Lower lobe of right lung (tissue), 2 donors: ENCODE results near the gene CEACAM4. TPM values are rescaled to one million over a fixed set of nuclear protein-coding genes. Genes with fewer than 3 reads are reported as not detected.

Experiments used
- ATAC-seq, 2 donors: fragments of 200-7000 bp; cut with Tn5 transposase; one replicate each; pipeline ENCODE4 v1.9.1; 2020 to 2022; ENCODE audit warnings: mild to moderate bottlenecking in 2 of 2, moderate library complexity in 2 of 2
- DNase-seq: peaks from one replicate; pipeline ENCODE4 v3.0.0-alpha.2; 2020
- H3K27ac ChIP-seq: fragments of 200-600 bp; one replicate; pipeline ENCODE4 v1.8.0; 2022
- H3K27me3 ChIP-seq: fragments of 200-600 bp; one replicate; pipeline ENCODE4 v1.8.0; 2022; ENCODE audit warnings: low read depth
- H3K36me3 ChIP-seq: fragments of 200-600 bp; one replicate; pipeline ENCODE4 v1.8.0; 2022; ENCODE audit warnings: mild to moderate bottlenecking
- H3K4me1 ChIP-seq: fragments of 200-600 bp; one replicate; pipeline ENCODE4 v1.8.0; 2022
- H3K4me3 ChIP-seq: fragments of 200-600 bp; one replicate; pipeline ENCODE4 v1.8.0; 2022; ENCODE audit warnings: mild to moderate bottlenecking
- H3K9me3 ChIP-seq: fragments of 200-600 bp; one replicate; pipeline ENCODE4 v1.8.0; 2022
- intact Hi-C: fragments of 100-400 bp; cut with DNase I; formaldehyde crosslinking; loops from one replicate; pipeline ENCODE4 v1.11.0; 2022
- total RNA-seq: library from RNA; stranded (reverse); fragmentation: NEBNext Ultra II Directional; extraction: Animal tissue kit (Norgen Biotek cat#: 25700); gene quantifications from one replicate; pipeline ENCODE4 v1.2.1, GENCODE V29; 2021
- TF ChIP-seq, protein P1 (sequence below): fragments of 200-600 bp; IDR thresholded peaks from one replicate; pipeline ENCODE4 v1.8.0; 2022; ENCODE audit warnings: antibody characterized with exemption, mild to moderate bottlenecking
- donor health status: DM: no; HTN: yes; CAD: no; lungs with severe emphysema.

The CEACAM4 gene
- total RNA-seq, 1 donor from 2014 or later, result 5.6 TPM

DNA sequence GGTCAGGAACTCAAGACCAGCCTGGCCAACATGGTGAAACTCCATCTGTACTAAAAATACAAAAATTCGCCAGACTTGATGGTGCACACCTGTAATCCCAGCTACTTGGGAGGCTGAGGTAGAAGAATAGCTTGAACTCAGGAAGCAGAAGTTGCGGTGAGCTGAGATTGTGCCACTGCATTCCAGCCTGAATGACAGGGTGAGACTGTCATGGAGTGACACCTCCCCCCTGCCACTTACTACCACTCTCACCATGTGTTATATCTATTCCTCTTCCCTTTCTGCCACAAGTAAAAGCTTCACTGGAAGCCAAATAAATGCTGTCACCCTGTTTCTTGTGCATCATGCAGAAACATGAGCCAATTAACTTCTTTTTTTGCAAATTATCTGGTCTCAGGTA is 10.6 kb upstream of the CEACAM4 start:
- TF ChIP-seq, protein P1, sequence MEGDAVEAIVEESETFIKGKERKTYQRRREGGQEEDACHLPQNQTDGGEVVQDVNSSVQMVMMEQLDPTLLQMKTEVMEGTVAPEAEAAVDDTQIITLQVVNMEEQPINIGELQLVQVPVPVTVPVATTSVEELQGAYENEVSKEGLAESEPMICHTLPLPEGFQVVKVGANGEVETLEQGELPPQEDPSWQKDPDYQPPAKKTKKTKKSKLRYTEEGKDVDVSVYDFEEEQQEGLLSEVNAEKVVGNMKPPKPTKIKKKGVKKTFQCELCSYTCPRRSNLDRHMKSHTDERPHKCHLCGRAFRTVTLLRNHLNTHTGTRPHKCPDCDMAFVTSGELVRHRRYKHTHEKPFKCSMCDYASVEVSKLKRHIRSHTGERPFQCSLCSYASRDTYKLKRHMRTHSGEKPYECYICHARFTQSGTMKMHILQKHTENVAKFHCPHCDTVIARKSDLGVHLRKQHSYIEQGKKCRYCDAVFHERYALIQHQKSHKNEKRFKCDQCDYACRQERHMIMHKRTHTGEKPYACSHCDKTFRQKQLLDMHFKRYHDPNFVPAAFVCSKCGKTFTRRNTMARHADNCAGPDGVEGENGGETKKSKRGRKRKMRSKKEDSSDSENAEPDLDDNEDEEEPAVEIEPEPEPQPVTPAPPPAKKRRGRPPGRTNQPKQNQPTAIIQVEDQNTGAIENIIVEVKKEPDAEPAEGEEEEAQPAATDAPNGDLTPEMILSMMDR, result no peak
- H3K4me3 ChIP-seq, result no peak overlapping the region
- H3K36me3 ChIP-seq, result no peaks in the 10 kb centered on the region
- peaks cover 9% of the 10 kb centered on the region for H3K27me3 ChIP-seq
- intact Hi-C loops, result no loop called here
- H3K9me3 ChIP-seq, result no peaks in the 10 kb centered on the region
- no peak for DNase-seq
- peak; percentile 58 to 80 for ATAC-seq
- H3K4me1 ChIP-seq, result no peaks in the 10 kb centered on the region
- H3K27ac ChIP-seq, result no peak overlapping the region

DNA sequence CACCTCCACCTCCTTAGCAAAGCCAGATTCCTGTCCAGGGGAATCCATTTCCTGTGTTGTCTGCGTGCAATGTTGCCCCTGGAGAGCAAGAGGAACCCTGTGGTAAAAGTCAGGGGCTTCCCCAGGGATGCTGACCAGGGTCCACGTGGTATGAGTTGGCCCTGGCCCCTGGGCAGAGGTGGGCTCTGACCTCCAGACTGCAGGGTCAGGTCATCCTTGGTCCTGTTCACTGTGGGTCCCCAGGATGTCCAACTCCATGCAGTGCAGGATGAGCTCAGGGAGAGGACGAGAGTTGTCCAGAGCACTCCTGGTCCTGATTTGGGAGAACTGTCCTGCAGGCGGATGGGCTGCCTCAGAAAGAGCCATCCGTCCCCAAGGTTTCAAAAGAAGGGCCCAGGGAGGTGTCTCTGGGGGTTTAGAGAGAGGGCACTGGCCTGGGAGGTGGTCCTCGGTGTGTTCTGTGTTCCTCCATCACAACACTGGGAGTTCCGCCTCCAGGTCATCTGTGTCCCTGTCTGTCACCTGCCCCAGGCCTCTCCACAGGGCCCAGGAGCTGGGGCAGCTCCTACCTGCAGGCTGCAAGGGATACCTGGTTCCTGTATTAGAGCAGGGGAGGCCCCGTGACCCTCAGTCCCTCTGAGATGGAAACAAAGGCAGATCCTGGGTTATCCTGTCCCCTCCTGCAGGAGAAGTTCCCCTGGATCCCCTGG is 1.2 kb upstream of the CEACAM4 start:
- Histone ChIP-seq H3K36me3 (no peaks in the 10 kb centered on the region), H3K27ac (no peak overlapping the region), H3K9me3 (peaks cover 5% of the 10 kb centered on the region), H3K4me3 (no peak overlapping the region), H3K4me1 (peaks cover 9% of the 10 kb centered on the region), H3K27me3 (peaks cover 23% of the 10 kb centered on the region)
- TF ChIP-seq, protein P1, result no peak
- intact Hi-C loops, result no loop called here
- DNase-seq, result no peak
- ATAC-seq, result peak in 1 of 2 donors; percentile 9

DNA sequence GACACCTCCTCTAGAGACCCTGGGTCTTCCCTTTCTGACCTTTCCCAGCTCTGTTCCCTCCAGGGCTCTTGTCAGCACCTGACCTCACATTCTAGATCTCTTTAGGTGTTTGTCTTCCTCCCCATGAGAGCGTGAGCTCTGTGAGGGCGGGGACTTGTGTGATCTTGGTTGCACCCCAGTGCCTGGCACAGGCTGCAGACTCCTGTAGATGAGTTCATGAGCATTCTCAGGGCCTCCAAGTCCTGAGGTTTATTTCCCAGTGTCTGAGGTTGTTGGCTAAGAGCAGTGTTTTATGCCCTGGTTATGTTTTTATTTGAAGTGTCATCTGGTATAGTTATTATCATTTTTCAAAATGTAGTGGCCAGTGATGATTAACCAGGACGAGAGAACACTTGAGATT is 596 bp downstream of the CEACAM4 start:
- Histone ChIP-seq H3K36me3 (no peaks in the 10 kb centered on the region), H3K4me3 (peak overlapping the region; percentile 48), H3K9me3 (peaks cover 5% of the 10 kb centered on the region), H3K4me1 (peaks cover 9% of the 10 kb centered on the region), H3K27ac (peak overlapping the region; percentile 64), H3K27me3 (peaks cover 23% of the 10 kb centered on the region)
- TF ChIP-seq, protein P1, result no peak
- peak in 1 of 2 donors; percentile 44 for ATAC-seq
- intact Hi-C loops, result no loop called here
- no peak for DNase-seq

DNA sequence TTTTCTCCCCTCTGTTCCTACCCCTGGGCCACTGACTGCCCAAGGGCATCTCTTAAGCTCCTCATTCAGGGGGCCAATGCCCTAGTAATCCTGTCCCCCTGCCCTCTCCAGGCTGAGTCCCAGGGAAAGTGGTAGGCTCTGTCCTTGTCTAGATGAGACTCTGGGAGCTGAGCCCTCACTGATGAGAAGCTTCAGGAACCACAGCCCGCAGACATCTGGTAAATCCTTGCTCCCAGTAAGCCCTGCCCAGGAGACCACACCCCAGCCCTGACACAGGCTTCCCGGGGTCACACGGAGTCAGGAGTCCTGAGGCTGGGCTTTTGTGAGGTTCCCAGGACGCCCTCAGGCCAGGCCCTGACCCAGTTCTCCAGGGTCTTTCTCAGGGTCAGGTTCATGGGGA is 1.9 kb downstream of the CEACAM4 start:
- no peak for ATAC-seq
- DNase-seq, result no peak
- Histone ChIP-seq H3K4me3 (no peak overlapping the region), H3K4me1 (peaks cover 9% of the 10 kb centered on the region), H3K27me3 (peaks cover 23% of the 10 kb centered on the region), H3K36me3 (no peaks in the 10 kb centered on the region), H3K9me3 (peaks cover 1% of the 10 kb centered on the region), H3K27ac (no peak overlapping the region)
- intact Hi-C loops, result no loop called here
- TF ChIP-seq, protein P1, result no peak

DNA sequence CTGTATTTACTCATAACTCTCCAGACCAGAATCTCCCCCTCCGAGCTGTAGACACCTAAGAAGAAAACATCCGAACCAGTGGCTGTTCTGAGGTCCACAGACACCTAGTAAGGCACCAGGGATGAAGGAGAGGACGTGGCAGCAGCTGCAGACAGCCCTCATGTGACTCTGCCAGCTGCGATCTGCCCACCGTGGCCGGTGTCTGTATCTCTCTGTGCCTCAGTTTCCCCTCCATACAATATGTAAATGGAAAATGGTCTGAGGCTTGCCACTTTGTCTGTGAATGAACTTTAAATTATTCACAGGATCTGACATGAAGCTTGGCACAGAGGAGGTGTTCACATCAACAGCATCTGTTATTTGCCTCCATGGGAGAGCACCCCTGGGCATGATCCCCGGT is 2.4 kb downstream of the CEACAM4 start:
- H3K4me1 ChIP-seq, result peaks cover 9% of the 10 kb centered on the region
- no peak overlapping the region for H3K27ac ChIP-seq
- H3K36me3 ChIP-seq, result no peaks in the 10 kb centered on the region
- DNase-seq (no peak), ATAC-seq (no peak)
- no peak overlapping the region for H3K4me3 ChIP-seq
- H3K9me3 ChIP-seq, result no peaks in the 10 kb centered on the region
- peaks cover 23% of the 10 kb centered on the region for H3K27me3 ChIP-seq
- TF ChIP-seq, protein P1, result no peak
- intact Hi-C loops, result no loop called here
